Body of pancreas (tissue), 4 donors: Measurements from ENCODE around the gene NAXE. TPM values are rescaled to one million over a fixed set of nuclear protein-coding genes. Genes with fewer than 3 reads are reported as not detected.

Source experiments
- ATAC-seq: fragments of 150-250 bp; one replicate; pipeline ENCODE4 v1.9.1; 2016
- DNase-seq, 4 donors: peaks; one replicate each; pipeline ENCODE4 v3.0.0-alpha.2; 2019
- H3K27ac ChIP-seq, 4 donors: fragments of 200-600 bp; sonication (generic); 1 replicate in 3 of 4; 2 replicates in 1 of 4; pipeline versions ENCODE4 v1.5.1 to v1.6.1; 2016 to 2019; ENCODE audit warnings: mild to moderate bottlenecking in 1 of 4, mixed read lengths in 1 of 4, moderate library complexity in 1 of 4
- H3K27me3 ChIP-seq, 2 donors: fragments of 200-600 bp; sonication (generic); one replicate each; pipeline ENCODE4 v1.6.0; 2016; ENCODE audit warnings: mild to moderate bottlenecking in 1 of 2
- H3K36me3 ChIP-seq, 2 donors: fragments of 200-600 bp; sonication (generic); replicated peaks in 1 of 2; 2 replicates each; pipeline ENCODE4 v1.5.1; 2016; ENCODE audit warnings: low read depth in 2 of 2; ENCODE audit not compliant: insufficient read depth in 1 of 2
- H3K4me1 ChIP-seq: fragments of 200-600 bp; sonication (generic); one replicate; pipeline ENCODE4 v1.6.0; 2016
- H3K4me3 ChIP-seq, 2 donors: fragments of 200-600 bp; sonication (generic); 1 replicate in 1 of 2; 2 replicates in 1 of 2; pipeline ENCODE4 v1.5.1; 2016 to 2019
- H3K9me3 ChIP-seq, 3 donors: fragments of 200-600 bp; sonication (generic); 1 replicate in 2 of 3; 2 replicates in 1 of 3; pipeline ENCODE4 v1.5.1; 2016
- CTCF ChIP-seq, 7 experiments: fragments of 450-650 bp in 4 of 7; fragments of 200-600 bp in 3 of 7; sonication (generic) in 3 of 7; IDR thresholded peaks; one replicate each; pipeline ENCODE4 v1.5.1; 2016 to 2019; ENCODE audit warnings: antibody characterized with exemption in 7 of 7
- POLR2A ChIP-seq, 3 donors: fragments of 450-650 bp; IDR thresholded peaks; one replicate each; pipeline ENCODE4 v1.6.1; 2016; ENCODE audit warnings: antibody characterized with exemption in 3 of 3, mild to moderate bottlenecking in 2 of 3
- WGBS, 2 donors: methylation state at CpG; one replicate each; pipeline ENCODE4 v1.1.5; 2017; 5-methylcytosine and 5-hydroxymethylcytosine counted together
- intact Hi-C: fragments of 100-400 bp; cut with DNase I; formaldehyde crosslinking; loops from one replicate; pipeline ENCODE4 v1.15.1; 2023
- total RNA-seq, 2 donors: library from RNA; depleted of rRNA; stranded (reverse); fragments of >200 nt; gene quantifications; one replicate each; pipeline ENCODE4 v1.1.0, GENCODE V29; 2016

Gene NAXE
- total RNA-seq, 2 donors from 2014 or later, result 46.1 to 62.8 TPM

GRCh38 chr1:156555715-156556114 lies 35.9 kb upstream of the NAXE start:
- TF ChIP-seq CTCF (IDR thresholded peaks at IDR 0.05) (no peak), POLR2A (IDR thresholded peaks at IDR 0.05) (no peak)
- ATAC-seq (no peak), DNase-seq (no peak)
- peaks cover 9% of the 10 kb centered on the region for H3K4me1 ChIP-seq
- no peak overlapping the region for H3K27ac ChIP-seq
- intact Hi-C loops, result no loop called here
- H3K9me3 ChIP-seq, result no peaks in the 10 kb centered on the region
- no peaks in the 10 kb centered on the region for H3K36me3 ChIP-seq
- H3K4me3 ChIP-seq, result no peak overlapping the region
- WGBS, 2 donors, result 34 to 59% methylated on average over 2 of the region's 2 CpGs
- H3K27me3 ChIP-seq, result no peaks in the 10 kb centered on the region

- no peak for TF ChIP-seq POLR2A (IDR thresholded peaks at IDR 0.05)
- TF ChIP-seq CTCF (IDR thresholded peaks at IDR 0.05), result no peak
- Histone ChIP-seq H3K9me3 (no peaks in the 10 kb centered on the region), H3K27ac (no peak overlapping the region), H3K4me1 (peaks cover 4% of the 10 kb centered on the region), H3K27me3 (no peaks in the 10 kb centered on the region), H3K36me3 (no peaks in the 10 kb centered on the region), H3K4me3 (no peak overlapping the region)
- WGBS, 2 donors, result 75 to 76% methylated on average over 9 of the region's 9 CpGs
- DNase-seq (no peak), ATAC-seq (no peak)
- intact Hi-C loops, result no loop called here
Observed at GRCh38 chr1:156556354-156556753, 35.2 kb upstream of the NAXE start.

- Histone ChIP-seq H3K36me3 (no peaks in the 10 kb centered on the region), H3K4me3 (no peak overlapping the region), H3K9me3 (no peaks in the 10 kb centered on the region), H3K27ac (no peak overlapping the region), H3K27me3 (no peaks in the 10 kb centered on the region), H3K4me1 (no peaks in the 10 kb centered on the region)
- DNase-seq, result no peak
- WGBS, 2 donors, result 78% methylated on average over 7 of the region's 8 CpGs
- TF ChIP-seq CTCF (IDR thresholded peaks at IDR 0.05) (no peak), POLR2A (IDR thresholded peaks at IDR 0.05) (no peak)
- intact Hi-C loops, result no loop called here
- no peak for ATAC-seq
Observed at GRCh38 chr1:156559086-156559796, 32.3 kb upstream of the NAXE start.

GRCh38 chr1:156559797-156560385 lies 31.7 kb upstream of the NAXE start:
- 67 to 68% methylated on average over 5 of the region's 5 CpGs for WGBS, 2 donors
- Histone ChIP-seq H3K36me3 (no peaks in the 10 kb centered on the region), H3K27ac (no peak overlapping the region), H3K9me3 (no peaks in the 10 kb centered on the region), H3K4me1 (no peaks in the 10 kb centered on the region), H3K4me3 (no peak overlapping the region), H3K27me3 (no peaks in the 10 kb centered on the region)
- ATAC-seq (no peak), DNase-seq (no peak)
- intact Hi-C loops, result no loop called here
- no peak for TF ChIP-seq CTCF (IDR thresholded peaks at IDR 0.05)
- no peak for TF ChIP-seq POLR2A (IDR thresholded peaks at IDR 0.05)
